ENCODE results near the gene ZFP36. TPM values are rescaled to one million over a fixed set of nuclear protein-coding genes. Genes with fewer than 3 reads are reported as not detected.

The ZFP36 gene
- total RNA-seq, 1 donor from 2014 or later, result 224 TPM

GRCh38 chr19:39433480-39434079 is 26.9 kb downstream of the ZFP36 start:
- Histone ChIP-seq H3K27me3 (no peaks in the 10 kb centered on the region), H3K4me3 (no peak overlapping the region), H3K36me3 (peaks cover 33% of the 10 kb centered on the region), H3K27ac (peak overlapping the region; percentile 93), H3K4me1 (peaks cover 43% of the 10 kb centered on the region), H3K9me3 (no peaks in the 10 kb centered on the region)
- DNase-seq, result no peak
- intact Hi-C loops (cut with DNase I), result no loop called here
- TF ChIP-seq CTCF (IDR thresholded peaks at IDR 0.05), result no peak
- no peak for ATAC-seq

GRCh38 chr19:39434123-39435076 is 27.8 kb downstream of the ZFP36 start:
- DNase-seq, result no peak
- peaks cover 33% of the 10 kb centered on the region for H3K36me3 ChIP-seq
- H3K4me3 ChIP-seq, result peak overlapping the region; percentile 92
- H3K4me1 ChIP-seq, result peaks cover 35% of the 10 kb centered on the region
- ATAC-seq, result no peak
- peak overlapping the region; percentile 93 for H3K27ac ChIP-seq
- no peak for TF ChIP-seq CTCF (IDR thresholded peaks at IDR 0.05)
- intact Hi-C loops (cut with DNase I), result no loop called here
- no peaks in the 10 kb centered on the region for H3K9me3 ChIP-seq
- H3K27me3 ChIP-seq, result no peaks in the 10 kb centered on the region

- peaks cover 33% of the 10 kb centered on the region for H3K36me3 ChIP-seq
- H3K4me3 ChIP-seq, result peak within 1 kb of the TSS; percentile 92
- no peaks in the 10 kb centered on the region for H3K27me3 ChIP-seq
- ATAC-seq (peak; percentile 99), DNase-seq (peak; percentile 99)
- H3K27ac ChIP-seq, result peak within 1 kb of the TSS; percentile 93
- H3K9me3 ChIP-seq, result no peaks in the 10 kb centered on the region
- peaks cover 28% of the 10 kb centered on the region for H3K4me1 ChIP-seq
- intact Hi-C loops (cut with DNase I), result no loop called here
- no peak for TF ChIP-seq CTCF (IDR thresholded peaks at IDR 0.05)
Observed at GRCh38 chr19:39435499-39436349, 29.1 kb downstream of the ZFP36 start, which contains the start of gene RPS16. Gene RPS16, minus strand, starts transcription at chr19:39435949. Its CDS starts 54 bp downstream, at chr19:39435895.

- H3K27ac ChIP-seq, result peak overlapping the region; percentile 93
- no peaks in the 10 kb centered on the region for H3K9me3 ChIP-seq
- peaks cover 33% of the 10 kb centered on the region for H3K36me3 ChIP-seq
- peak overlapping the region; percentile 92 for H3K4me3 ChIP-seq
- ATAC-seq (no peak), DNase-seq (no peak)
- intact Hi-C loops (cut with DNase I), result no loop called here
- H3K4me1 ChIP-seq, result peaks cover 23% of the 10 kb centered on the region
- H3K27me3 ChIP-seq, result no peaks in the 10 kb centered on the region
- TF ChIP-seq CTCF (IDR thresholded peaks at IDR 0.05), result no peak
Observed at GRCh38 chr19:39436350-39436716, 29.7 kb downstream of the ZFP36 start.

- Histone ChIP-seq H3K9me3 (no peaks in the 10 kb centered on the region), H3K4me1 (peaks cover 22% of the 10 kb centered on the region), H3K27ac (no peak overlapping the region), H3K36me3 (peaks cover 15% of the 10 kb centered on the region), H3K4me3 (no peak overlapping the region), H3K27me3 (no peaks in the 10 kb centered on the region)
- no peak for TF ChIP-seq CTCF (IDR thresholded peaks at IDR 0.05)
- ATAC-seq, result no peak
- intact Hi-C loops (cut with DNase I), result no loop called here
- DNase-seq, result no peak
Observed at GRCh38 chr19:39438270-39438934, 31.8 kb downstream of the ZFP36 start.

Measured in upper lobe of right lung (tissue), 1 donor.